GM18511 (cell line): ENCODE data around the gene DNAAF1.
"Not testable (repeated sequence)": the region's sequence is repeated elsewhere in the genome, so short reads cannot be mapped to it uniquely, and the experiment has no call there.

ENCODE experiments used
- ATAC-seq: cut with Tn5 transposase; IDR thresholded peaks from one replicate; pipeline ENCODE4 v1.9.1; 2021; ENCODE audit warnings: mild to moderate bottlenecking, moderate library complexity; ENCODE audit not compliant: unreplicated experiment

The DNAAF1 gene

GRCh38 chr16:84205123-84205522, 60.0 kb downstream of the DNAAF1 start:
- ATAC-seq: not testable (repeated sequence)

GRCh38 chr16:84205976-84206691, 61.0 kb downstream of the DNAAF1 start:
- no peak for ATAC-seq

- ATAC-seq: no peak
Observed at GRCh38 chr16:84207251-84207650, 62.1 kb downstream of the DNAAF1 start.

- ATAC-seq: no peak
Observed at GRCh38 chr16:84207879-84208278, 62.8 kb downstream of the DNAAF1 start.

GRCh38 chr16:84209989-84210388, 64.9 kb downstream of the DNAAF1 start:
- no peak for ATAC-seq

GRCh38 chr16:84212154-84212553, 67.0 kb downstream of the DNAAF1 start:
- no peak for ATAC-seq

- no peak for ATAC-seq
Observed at GRCh38 chr16:84212631-84213030, 67.5 kb downstream of the DNAAF1 start.

GRCh38 chr16:84214451-84215066, 69.5 kb downstream of the DNAAF1 start:
- no peak for ATAC-seq

GRCh38 chr16:84215531-84215930, 70.4 kb downstream of the DNAAF1 start:
- no peak for ATAC-seq

- not testable (repeated sequence) for ATAC-seq
Observed at GRCh38 chr16:84216144-84216543, 71.0 kb downstream of the DNAAF1 start.

GRCh38 chr16:84218176-84218823, 73.2 kb downstream of the DNAAF1 start:
- ATAC-seq: no peak

GRCh38 chr16:84218956-84219355, 73.8 kb downstream of the DNAAF1 start:
- no peak for ATAC-seq

GRCh38 chr16:84220851-84221250, 75.7 kb downstream of the DNAAF1 start:
- no peak for ATAC-seq

- ATAC-seq: no peak
Observed at GRCh38 chr16:84223456-84223855, 78.3 kb downstream of the DNAAF1 start.

GRCh38 chr16:84224554-84224953, 79.4 kb downstream of the DNAAF1 start:
- no peak for ATAC-seq

GRCh38 chr16:84225126-84225525, 80.0 kb downstream of the DNAAF1 start:
- ATAC-seq: no peak

GRCh38 chr16:84225571-84225970, 80.5 kb downstream of the DNAAF1 start:
- no peak for ATAC-seq

GRCh38 chr16:84226026-84226425, 80.9 kb downstream of the DNAAF1 start:
- ATAC-seq: no peak
